ENCODE measurements around the gene INAFM2. TPM values are rescaled to one million over a fixed set of nuclear protein-coding genes. Genes with fewer than 3 reads are reported as not detected.

The INAFM2 gene
- total RNA-seq, 1 experiment from 2014 or later, result 25.4 TPM

- H2BK20ac ChIP-seq (ENCODE audit: low read depth, low read length, poor library complexity, severe bottlenecking), result no peak overlapping the region
- no peaks in the 10 kb centered on the region for H4K20me1 ChIP-seq (ENCODE audit: control insufficient read depth, insufficient read depth, insufficient read length)
- no peak for TF ChIP-seq CTCF (conservative IDR thresholded peaks at IDR 0.05)
- H3K18ac ChIP-seq (ENCODE audit: insufficient read length, low read depth, low read length), result no peak overlapping the region
- no peak overlapping the region for H2BK5ac ChIP-seq (ENCODE audit: insufficient read length, low read length)
- Mint-ChIP-seq H3K4me3 (no peak overlapping the region), H3K4me1 (peaks cover 23 to 41% of the 10 kb centered on the region in 2 experiments), H3K9me3 (no peaks in the 10 kb centered on the region), H3K27me3 (ENCODE audit: low read depth) (peaks cover 85% of the 10 kb centered on the region), H3K27ac (no peak overlapping the region), H3K36me3 (ENCODE audit: insufficient read depth in 1 of 3, low read depth in 3 of 3) (no peaks in the 10 kb centered on the region)
- no peak overlapping the region for H3K4me2 ChIP-seq (ENCODE audit: insufficient read depth, insufficient read length, low read length)
- no peak overlapping the region for H2AK5ac ChIP-seq (ENCODE audit: insufficient read length, low read length)
- H4K5ac ChIP-seq (ENCODE audit: insufficient read length, low read depth, low read length), result no peak overlapping the region
- no peak overlapping the region for H2BK120ac ChIP-seq (ENCODE audit: low read depth, low read length, poor library complexity, severe bottlenecking)
- H2BK15ac ChIP-seq (ENCODE audit: low read depth, low read length), result no peak overlapping the region
- peaks cover 14% of the 10 kb centered on the region; the same call in 1 of the 2 replicates for H3K27me3 ChIP-seq (ENCODE audit: insufficient read depth, low read length)
- H2BK12ac ChIP-seq (ENCODE audit: insufficient read length, low read depth, low read length), result no peak overlapping the region
- peaks cover 5% of the 10 kb centered on the region for H3K4me1 ChIP-seq (ENCODE audit: insufficient read depth, low read length)
- no peaks in the 10 kb centered on the region for H3K79me1 ChIP-seq (ENCODE audit: insufficient read depth, low read depth, low read length, poor library complexity, severe bottlenecking)
- no peaks in the 10 kb centered on the region for H3K9me3 ChIP-seq (ENCODE audit: control insufficient read depth, low read depth, low read length)
- no peak overlapping the region for H4K8ac ChIP-seq (replicated peaks; ENCODE audit: insufficient read length, low read depth, low read length)
- H3K23ac ChIP-seq (ENCODE audit: insufficient read length, low read depth, low read length), result no peak overlapping the region
- no peak overlapping the region for H3K4ac ChIP-seq (ENCODE audit: low read depth, low read length)
- DNase-seq, result no peak
- H3K23me2 ChIP-seq (ENCODE audit: insufficient read length, low read depth, low read length, poor library complexity, severe bottlenecking), result peaks cover 8% of the 10 kb centered on the region
- no peak overlapping the region for H4K91ac ChIP-seq (ENCODE audit: insufficient read length, low read depth, low read length)
- no peak overlapping the region for H3K14ac ChIP-seq (ENCODE audit: insufficient read depth, low read length)
- WGBS (ENCODE audit: extremely low coverage, insufficient read length, low lambda C conversion rate), result no CpG with 5 or more reads among the region's 6 CpGs
- H3K9ac ChIP-seq (ENCODE audit: extremely low read depth, insufficient read length, low read length), result no peak overlapping the region
- no peaks in the 10 kb centered on the region for H3K79me2 ChIP-seq (ENCODE audit: insufficient read depth, low read length)
- no peak overlapping the region for H3T11ph ChIP-seq (ENCODE audit: low read length)
- no peak overlapping the region for H3K56ac ChIP-seq (ENCODE audit: insufficient read length, low read depth, low read length)
- H2AFZ ChIP-seq (ENCODE audit: low read length), result no peak overlapping the region
- H3K27ac ChIP-seq (ENCODE audit: insufficient read length, low read depth, low read length), result no peak overlapping the region
Observed at GRCh38 chr15:40289140-40289775, 34.2 kb upstream of the INAFM2 start.
